T-helper 1 cell treated with Interleukin-12 subunit alpha and Interleukin-12 subunit beta and Interleukin-4 antibody, amounts not matched to agents 30 μg/mL and 1 μg/mL, for 36 hours (primary cell): Measurements from ENCODE around the gene AXIN2.
"Not testable (repeated sequence)": the region's sequence is repeated elsewhere in the genome, so short reads cannot be mapped to it uniquely, and the experiment has no call there.

Experiments used
- H3K27ac Mint-ChIP-seq: one replicate; pipeline ENCODE4 v1.8.0; 2021; ENCODE audit warnings: mild to moderate bottlenecking, mixed read lengths
- H3K27me3 Mint-ChIP-seq: one replicate; pipeline ENCODE4 v1.8.0; 2021; ENCODE audit warnings: low read depth, mixed read lengths
- H3K36me3 Mint-ChIP-seq: one replicate; pipeline ENCODE4 v1.8.0; 2021; ENCODE audit warnings: low read depth, mixed read lengths
- H3K4me1 Mint-ChIP-seq: one replicate; pipeline ENCODE4 v1.8.0; 2021; ENCODE audit warnings: low read depth, mixed read lengths
- H3K4me3 Mint-ChIP-seq: one replicate; pipeline ENCODE4 v1.8.0; 2021; ENCODE audit warnings: mild to moderate bottlenecking, moderate library complexity, mixed read lengths
- H3K9me3 Mint-ChIP-seq: one replicate; pipeline ENCODE4 v1.8.0; 2021; ENCODE audit warnings: mixed read lengths

Gene AXIN2

DNA sequence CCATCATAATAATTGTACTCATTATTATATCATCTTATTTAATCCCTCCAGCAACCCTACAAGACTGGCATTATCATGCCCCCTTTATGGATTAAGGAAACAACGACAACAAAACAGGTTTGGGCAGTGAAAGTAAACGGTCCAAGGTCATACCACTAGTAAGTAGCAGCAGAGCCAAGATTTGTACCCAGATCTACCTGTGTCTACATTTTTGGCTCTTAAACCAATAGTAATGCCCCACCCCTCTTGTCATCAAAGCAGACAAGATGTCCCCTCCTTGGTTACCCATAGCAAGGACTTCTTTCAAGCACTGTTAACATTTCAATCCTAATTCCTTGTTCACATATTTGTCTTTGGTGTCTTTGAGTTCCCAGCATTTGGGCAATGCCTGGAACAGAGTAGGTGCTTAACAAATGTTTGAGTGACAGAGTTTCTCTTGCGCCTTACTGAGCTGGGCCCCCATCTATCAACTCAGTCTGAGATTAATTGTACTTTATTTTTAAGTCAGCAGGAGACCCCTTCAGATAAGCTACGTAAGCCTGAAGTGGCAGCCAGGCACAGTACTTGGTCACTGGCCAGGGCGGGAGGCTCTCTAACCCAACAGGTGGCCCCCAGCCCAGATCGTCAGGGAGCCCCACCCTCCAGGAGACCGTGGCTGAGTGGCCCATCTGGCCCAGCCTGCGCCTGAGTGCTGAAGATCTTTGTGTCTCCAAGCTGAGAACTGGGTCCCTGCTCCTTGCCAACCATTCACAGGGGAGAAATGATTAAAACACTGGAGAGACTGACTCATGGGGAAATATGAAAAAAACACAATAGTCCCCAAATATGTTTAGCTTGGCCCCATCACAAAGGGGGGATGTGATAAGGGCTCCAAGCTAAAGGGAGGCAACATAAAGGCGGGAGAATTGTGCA lies 75.8 kb downstream of the AXIN2 start:
- Mint-ChIP-seq H3K36me3 (no peaks in the 10 kb centered on the region), H3K9me3 (no peaks in the 10 kb centered on the region), H3K27ac (no peak overlapping the region)

DNA sequence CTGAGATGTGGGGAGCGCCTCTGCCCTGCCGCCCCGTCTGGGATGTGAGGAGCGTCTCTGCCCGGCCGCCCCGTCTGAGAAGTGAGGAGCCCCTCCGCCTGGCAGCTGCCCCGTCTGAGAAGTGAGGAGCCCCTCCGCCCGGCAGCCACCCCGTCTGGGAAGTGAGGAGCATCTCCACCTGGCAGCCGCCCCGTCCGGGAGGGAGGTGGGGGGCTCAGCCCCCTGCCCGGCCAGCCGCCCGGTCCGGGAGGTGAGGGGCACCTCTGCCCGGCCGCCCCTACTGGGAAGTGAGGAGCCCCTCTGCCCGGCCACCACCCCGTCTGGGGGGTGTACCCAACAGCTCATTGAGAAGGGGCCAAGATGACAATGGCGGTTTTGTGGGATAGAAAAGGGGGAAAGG lies 77.0 kb downstream of the AXIN2 start:
- not testable (repeated sequence) for H3K9me3 Mint-ChIP-seq, H3K36me3 Mint-ChIP-seq, H3K4me3 Mint-ChIP-seq, H3K4me1 Mint-ChIP-seq, H3K27ac Mint-ChIP-seq
- peaks cover 10% of the 10 kb centered on the region for H3K27me3 Mint-ChIP-seq

More for the DNA sequence above, 75.8 kb downstream of the AXIN2 start:
- Mint-ChIP-seq H3K27me3 (peaks cover 11% of the 10 kb centered on the region), H3K4me3 (no peak overlapping the region), H3K4me1 (peaks cover 8% of the 10 kb centered on the region)

DNA sequence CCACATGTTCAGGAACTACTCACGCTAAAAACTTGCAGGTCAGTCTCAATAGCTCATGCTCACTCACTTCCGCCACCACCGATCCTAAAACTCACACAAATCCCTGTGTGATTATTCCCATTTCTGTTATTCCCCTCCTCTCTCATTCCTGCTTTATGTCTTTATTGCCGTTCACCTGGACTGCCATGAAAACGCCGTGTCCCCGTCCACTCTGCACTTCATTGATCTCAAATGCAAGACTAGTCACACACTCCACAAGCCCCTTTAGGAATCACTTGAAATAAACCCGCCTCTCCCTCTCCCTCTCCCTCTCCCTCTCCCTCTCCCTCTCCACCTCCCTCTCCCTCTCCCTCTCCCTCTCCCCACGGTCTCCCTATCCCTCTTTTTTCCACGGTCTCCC lies 78.0 kb downstream of the AXIN2 start:
- peaks cover 10% of the 10 kb centered on the region for H3K4me1 Mint-ChIP-seq
- H3K27ac Mint-ChIP-seq, result no peak overlapping the region
- H3K9me3 Mint-ChIP-seq, result no peaks in the 10 kb centered on the region
- no peak overlapping the region for H3K4me3 Mint-ChIP-seq
- H3K27me3 Mint-ChIP-seq, result peaks cover 10% of the 10 kb centered on the region
- H3K36me3 Mint-ChIP-seq, result no peaks in the 10 kb centered on the region

DNA sequence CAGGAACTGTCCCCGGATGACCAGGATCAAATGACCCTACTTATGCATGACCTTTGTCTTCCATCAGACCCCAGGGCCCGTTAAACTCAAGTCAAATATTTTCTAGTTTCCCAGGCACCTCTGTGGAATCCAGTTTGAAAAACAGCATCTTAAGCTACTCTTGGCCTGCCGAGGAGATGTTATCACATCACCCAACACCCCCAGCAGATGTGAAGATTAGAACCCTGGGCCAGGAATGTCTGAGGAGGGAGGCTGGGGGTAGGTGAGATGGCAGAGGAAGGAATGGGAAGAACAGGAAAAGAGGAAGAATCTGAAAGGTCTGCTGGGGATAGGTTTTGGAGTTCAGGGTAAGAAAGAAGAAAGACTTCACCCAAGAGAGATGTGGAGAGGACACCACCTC lies 79.2 kb downstream of the AXIN2 start:
- H3K36me3 Mint-ChIP-seq, result no peaks in the 10 kb centered on the region
- H3K4me3 Mint-ChIP-seq, result no peak overlapping the region
- H3K27ac Mint-ChIP-seq, result no peak overlapping the region
- H3K4me1 Mint-ChIP-seq, result peaks cover 10% of the 10 kb centered on the region
- peaks cover 8% of the 10 kb centered on the region for H3K27me3 Mint-ChIP-seq
- no peaks in the 10 kb centered on the region for H3K9me3 Mint-ChIP-seq

DNA sequence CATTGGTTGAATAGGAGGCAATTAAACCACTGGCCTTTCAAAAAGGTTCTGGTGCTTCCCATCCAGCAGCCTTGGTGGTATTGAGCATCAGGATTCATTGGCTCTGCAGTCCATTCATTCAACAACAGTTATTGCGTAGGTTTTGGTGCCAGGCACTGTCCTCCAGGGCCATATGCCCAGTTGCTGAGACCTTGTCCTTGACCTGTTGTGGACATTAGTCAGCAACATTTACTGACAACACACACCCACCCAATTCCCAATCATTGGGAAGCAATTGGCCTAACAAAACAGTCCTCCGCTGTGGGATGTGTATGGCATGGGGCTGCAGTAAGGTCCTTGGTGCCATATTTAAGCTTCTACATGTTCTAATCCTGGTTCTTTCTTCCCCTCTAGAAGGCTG lies 82.2 kb downstream of the AXIN2 start:
- no peak overlapping the region for H3K27ac Mint-ChIP-seq
- H3K9me3 Mint-ChIP-seq, result no peaks in the 10 kb centered on the region
- H3K4me1 Mint-ChIP-seq, result peaks cover 10% of the 10 kb centered on the region
- no peaks in the 10 kb centered on the region for H3K36me3 Mint-ChIP-seq
- no peak overlapping the region for H3K4me3 Mint-ChIP-seq
- no peaks in the 10 kb centered on the region for H3K27me3 Mint-ChIP-seq
